ENCODE data around the gene TSPAN31.
A peak's percentile ranks its signal among the peaks of the same experiment; 100 is the strongest.

The TSPAN31 gene

DNA sequence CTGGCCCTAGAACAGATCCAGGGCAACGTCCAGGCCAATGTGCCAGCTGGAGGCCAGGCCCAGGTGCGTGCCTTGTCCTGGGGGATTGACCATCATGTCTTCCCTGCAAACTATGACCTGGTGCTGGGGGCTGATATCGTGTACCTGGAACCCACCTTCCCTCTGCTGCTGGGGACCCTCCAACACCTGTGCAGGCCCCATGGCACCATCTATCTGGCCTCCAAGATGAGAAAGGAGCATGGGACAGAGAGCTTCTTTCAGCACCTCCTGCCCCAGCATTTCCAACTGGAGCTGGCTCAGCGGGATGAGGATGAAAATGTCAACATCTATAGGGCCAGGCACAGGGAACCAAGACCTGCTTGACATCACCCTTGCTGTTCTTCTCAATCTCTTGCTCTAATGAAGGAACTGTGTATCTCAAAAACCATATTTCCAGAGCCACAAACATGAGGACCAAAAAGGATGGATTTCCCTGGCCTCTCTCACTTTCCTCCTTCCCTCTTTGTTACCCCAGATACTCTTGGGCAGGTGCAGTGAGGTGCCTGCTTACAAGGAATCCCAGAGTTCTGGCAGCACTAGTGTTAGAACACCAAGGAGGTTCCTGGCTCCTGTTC is 35.6 kb downstream of the TSPAN31 start:
- TF ChIP-seq, protein P1, sequence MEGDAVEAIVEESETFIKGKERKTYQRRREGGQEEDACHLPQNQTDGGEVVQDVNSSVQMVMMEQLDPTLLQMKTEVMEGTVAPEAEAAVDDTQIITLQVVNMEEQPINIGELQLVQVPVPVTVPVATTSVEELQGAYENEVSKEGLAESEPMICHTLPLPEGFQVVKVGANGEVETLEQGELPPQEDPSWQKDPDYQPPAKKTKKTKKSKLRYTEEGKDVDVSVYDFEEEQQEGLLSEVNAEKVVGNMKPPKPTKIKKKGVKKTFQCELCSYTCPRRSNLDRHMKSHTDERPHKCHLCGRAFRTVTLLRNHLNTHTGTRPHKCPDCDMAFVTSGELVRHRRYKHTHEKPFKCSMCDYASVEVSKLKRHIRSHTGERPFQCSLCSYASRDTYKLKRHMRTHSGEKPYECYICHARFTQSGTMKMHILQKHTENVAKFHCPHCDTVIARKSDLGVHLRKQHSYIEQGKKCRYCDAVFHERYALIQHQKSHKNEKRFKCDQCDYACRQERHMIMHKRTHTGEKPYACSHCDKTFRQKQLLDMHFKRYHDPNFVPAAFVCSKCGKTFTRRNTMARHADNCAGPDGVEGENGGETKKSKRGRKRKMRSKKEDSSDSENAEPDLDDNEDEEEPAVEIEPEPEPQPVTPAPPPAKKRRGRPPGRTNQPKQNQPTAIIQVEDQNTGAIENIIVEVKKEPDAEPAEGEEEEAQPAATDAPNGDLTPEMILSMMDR (IDR thresholded peaks at IDR 0.05): no peak

DNA sequence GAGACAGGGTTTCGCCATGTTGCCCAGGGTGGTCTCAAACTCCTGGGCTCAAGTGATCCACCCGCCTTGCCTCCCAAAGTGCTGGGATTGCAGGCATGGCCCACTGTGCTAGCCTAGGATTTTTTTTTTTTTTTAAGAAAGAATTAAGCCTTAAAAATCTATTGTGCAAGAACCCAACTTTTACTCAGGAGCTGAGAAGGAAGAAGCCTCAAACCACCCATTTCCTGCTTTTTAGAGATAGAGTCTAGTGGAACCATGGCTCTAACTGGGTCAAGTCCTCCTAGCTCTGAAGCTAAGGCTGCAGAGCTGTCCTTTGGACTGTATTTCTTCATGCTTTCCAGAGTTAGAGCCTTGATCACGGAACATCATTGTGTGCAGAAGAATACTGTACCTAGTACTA is 36.4 kb downstream of the TSPAN31 start:
- TF ChIP-seq, protein P1 (IDR thresholded peaks at IDR 0.05): no peak

DNA sequence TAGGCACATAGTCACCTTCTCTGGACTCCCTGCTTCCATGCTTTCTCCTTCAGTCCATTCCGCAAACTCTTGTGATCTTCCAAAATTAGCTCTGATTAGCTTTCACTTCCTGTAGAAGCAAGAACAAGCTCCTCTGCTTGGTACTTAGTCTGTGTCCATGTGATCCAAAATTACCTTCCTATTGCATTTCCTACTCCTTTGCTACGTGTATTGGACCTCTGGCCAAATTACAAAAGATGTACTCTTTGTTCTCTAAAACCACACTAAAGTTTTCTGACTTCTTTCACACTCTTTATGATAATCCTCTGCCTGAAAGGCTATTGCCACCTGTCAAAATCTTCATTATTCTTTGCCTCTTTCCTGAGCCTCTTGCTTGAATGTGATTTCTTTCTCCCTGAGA is 37.0 kb downstream of the TSPAN31 start:
- TF ChIP-seq, protein P1 (IDR thresholded peaks at IDR 0.05): no peak

DNA sequence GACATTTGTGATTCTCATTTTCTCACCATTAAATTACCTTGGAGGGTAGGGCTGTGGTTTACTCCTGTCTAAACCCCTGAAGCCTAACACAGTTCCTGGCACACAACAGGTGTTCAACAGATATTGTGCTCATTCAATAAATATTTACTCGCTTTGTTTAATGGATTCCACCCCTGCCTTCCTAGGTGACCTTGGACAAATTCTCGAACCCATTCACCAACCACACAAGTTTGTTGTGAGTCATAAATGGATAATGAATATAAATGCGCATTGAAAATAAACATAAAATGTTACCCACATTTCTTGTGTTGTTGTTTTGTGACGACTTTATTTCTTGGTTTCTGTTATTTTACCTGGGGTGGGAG is 37.4 kb downstream of the TSPAN31 start:
- TF ChIP-seq, protein P1 (IDR thresholded peaks at IDR 0.05): no peak

DNA sequence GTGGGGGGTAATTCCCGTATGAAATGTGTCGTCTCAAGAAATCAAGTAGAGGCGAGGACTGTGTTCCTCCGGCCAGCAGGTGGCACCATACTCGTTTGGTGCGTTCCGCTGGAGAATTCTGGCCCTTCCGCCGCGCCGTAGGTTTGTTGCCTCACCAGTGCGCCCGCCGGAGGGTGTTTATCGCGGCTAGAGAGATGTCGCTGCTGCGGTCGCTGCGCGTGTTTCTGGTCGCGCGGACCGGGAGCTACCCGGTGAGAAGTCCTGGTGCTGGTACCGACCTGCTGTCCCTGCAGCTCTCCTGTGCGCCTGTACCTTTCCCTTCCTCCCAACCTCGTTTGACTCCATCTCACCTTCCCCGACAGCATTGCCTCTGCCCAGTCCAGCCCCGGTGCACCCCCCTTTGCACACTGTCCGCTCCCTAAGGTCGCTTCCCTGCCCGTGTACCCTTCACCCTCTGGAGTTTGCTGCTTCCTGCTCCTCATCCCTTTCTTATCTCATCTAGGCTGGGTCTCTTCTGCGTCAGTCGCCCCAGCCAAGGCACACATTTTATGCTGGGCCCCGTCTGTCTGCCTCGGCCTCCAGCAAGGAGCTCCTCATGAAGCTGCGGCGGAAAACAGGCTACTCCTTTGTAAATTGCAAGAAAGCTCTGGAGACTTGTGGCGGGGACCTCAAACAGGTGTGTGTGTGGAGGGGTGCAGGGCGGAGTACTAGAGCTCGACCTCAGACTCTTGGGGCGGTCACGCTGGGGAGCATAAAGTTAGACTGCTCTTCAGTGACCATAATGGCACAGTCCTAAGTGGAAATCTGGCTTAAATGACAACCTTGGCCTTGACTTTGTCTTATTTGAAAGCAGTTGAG is 38.0 kb downstream of the TSPAN31 start, which contains the start of gene TSFM:
Gene TSFM, plus strand, starts transcription at position 180 of the 858 bp plus-strand sequence. Its CDS starts 15 bp downstream, at position 195.
- TF ChIP-seq, protein P1 (IDR thresholded peaks at IDR 0.05): peak; percentile 91

DNA sequence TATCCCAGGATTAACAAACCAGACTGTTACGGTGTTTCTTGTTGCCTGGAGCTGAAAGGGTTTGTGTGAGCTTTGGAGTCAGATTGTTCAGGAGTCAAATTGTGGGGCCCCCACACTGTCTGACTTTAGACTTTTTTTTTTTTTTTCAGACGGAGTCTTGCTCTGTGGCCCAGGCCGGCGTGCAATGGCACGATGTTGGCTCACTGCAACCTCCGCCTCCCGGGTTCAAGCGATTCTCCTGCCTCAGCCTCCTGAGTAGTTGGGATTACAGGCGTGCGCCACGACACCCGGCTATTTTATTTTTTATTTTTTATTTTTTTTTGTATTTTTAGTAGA is 38.6 kb downstream of the TSPAN31 start:
- TF ChIP-seq, protein P1 (IDR thresholded peaks at IDR 0.05): no peak

DNA sequence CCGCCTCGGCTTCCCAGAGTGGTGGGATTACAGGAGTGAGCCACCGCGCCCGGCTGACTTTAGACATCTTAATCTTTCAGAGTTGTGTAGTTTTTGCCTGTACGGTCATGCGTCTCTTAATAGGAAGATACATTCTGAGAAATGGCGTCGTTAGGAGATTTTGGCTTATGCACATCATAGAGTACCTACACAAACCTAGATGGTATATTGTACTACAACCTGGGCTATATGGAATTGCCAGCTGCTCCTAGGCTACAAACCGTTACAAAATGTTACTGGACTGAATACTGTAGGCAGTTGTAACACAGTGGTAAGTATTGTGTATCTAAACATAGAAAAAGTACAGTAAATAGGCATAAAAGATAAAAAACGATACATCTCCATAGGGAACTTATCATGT is 39.0 kb downstream of the TSPAN31 start:
- TF ChIP-seq, protein P1 (IDR thresholded peaks at IDR 0.05): no peak
